PFSK-1 (cell line): ENCODE results near the gene PTGDR2.

ENCODE experiments used
- FOXP2 ChIP-seq: optimal IDR thresholded peaks from 2 replicates; pipeline ENCODE3; 2011; ENCODE audit warnings: borderline replicate concordance, control low read depth, inconsistent platforms; ENCODE audit not compliant: insufficient read depth; ENCODE audit errors: extremely low read length, extremely low read depth
- POLR2AphosphoS5 ChIP-seq: IDR thresholded peaks from 2 replicates; pipeline ENCODE4 v1.6.1; 2012; ENCODE audit warnings: low read depth, mild to moderate bottlenecking, control low read depth, low read length, moderate library complexity
- SIN3A ChIP-seq: IDR thresholded peaks from 2 replicates; pipeline ENCODE4 v1.6.1; 2012; ENCODE audit warnings: mild to moderate bottlenecking, low read length, moderate library complexity, borderline replicate concordance; ENCODE audit not compliant: insufficient read depth
- TAF1 ChIP-seq: IDR thresholded peaks from 2 replicates; pipeline ENCODE4 v1.6.1; 2012; ENCODE audit warnings: low read length, control low read depth, borderline replicate concordance; ENCODE audit not compliant: insufficient read depth
- TF ChIP-seq, protein P1 (sequence below), 2 experiments: IDR thresholded peaks; 2 replicates each; pipeline versions ENCODE4 v1.6.1 to v1.8.0; 2011 to 2012; ENCODE audit warnings: low read depth in 2 of 2, low read length in 2 of 2, control low read depth in 1 of 2, inconsistent platforms in 1 of 2, mild to moderate bottlenecking in 1 of 2, moderate library complexity in 1 of 2; ENCODE audit not compliant: insufficient read depth in 1 of 2

PTGDR2 gene

DNA sequence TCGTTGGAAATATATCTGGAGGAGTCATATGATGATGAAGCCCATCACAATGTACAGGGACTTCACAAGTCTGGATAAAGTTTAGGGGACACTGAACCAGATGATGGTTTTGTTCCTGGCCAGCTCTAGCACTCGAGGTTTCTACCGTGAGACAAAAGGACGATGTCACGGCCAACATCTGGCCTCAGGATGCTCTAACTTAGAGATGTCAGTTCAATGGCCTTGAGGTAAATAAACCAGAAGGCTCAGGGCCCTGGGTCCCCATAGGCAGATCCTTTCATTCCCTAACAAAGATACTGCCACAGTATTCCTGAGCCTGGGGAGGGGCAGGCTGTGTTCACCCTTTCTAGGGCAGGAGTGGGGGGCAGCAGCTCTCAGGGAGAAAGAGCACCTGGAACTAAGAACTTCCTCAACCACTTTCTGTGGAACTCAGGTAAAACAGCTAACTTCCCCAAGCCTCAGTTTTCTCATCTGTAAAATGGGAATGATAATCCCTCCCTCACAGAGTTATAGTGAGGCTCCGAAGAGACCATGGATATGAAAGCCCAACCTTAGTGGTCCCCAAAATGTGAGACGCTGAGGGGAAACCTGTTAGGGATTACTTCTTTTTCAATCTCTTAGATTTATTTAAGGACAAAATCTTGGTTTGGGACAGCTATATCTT lies 52.3 kb downstream of the PTGDR2 start:
- TF ChIP-seq, protein P1, sequence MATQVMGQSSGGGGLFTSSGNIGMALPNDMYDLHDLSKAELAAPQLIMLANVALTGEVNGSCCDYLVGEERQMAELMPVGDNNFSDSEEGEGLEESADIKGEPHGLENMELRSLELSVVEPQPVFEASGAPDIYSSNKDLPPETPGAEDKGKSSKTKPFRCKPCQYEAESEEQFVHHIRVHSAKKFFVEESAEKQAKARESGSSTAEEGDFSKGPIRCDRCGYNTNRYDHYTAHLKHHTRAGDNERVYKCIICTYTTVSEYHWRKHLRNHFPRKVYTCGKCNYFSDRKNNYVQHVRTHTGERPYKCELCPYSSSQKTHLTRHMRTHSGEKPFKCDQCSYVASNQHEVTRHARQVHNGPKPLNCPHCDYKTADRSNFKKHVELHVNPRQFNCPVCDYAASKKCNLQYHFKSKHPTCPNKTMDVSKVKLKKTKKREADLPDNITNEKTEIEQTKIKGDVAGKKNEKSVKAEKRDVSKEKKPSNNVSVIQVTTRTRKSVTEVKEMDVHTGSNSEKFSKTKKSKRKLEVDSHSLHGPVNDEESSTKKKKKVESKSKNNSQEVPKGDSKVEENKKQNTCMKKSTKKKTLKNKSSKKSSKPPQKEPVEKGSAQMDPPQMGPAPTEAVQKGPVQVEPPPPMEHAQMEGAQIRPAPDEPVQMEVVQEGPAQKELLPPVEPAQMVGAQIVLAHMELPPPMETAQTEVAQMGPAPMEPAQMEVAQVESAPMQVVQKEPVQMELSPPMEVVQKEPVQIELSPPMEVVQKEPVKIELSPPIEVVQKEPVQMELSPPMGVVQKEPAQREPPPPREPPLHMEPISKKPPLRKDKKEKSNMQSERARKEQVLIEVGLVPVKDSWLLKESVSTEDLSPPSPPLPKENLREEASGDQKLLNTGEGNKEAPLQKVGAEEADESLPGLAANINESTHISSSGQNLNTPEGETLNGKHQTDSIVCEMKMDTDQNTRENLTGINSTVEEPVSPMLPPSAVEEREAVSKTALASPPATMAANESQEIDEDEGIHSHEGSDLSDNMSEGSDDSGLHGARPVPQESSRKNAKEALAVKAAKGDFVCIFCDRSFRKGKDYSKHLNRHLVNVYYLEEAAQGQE (IDR thresholded peaks at IDR 0.05; ENCODE audit: insufficient read depth in 1 of 2, low read depth in 2 of 2, low read length in 2 of 2): no peak
- TF ChIP-seq POLR2AphosphoS5 (no peak), SIN3A (no peak), TAF1 (no peak), FOXP2 (no peak)

DNA sequence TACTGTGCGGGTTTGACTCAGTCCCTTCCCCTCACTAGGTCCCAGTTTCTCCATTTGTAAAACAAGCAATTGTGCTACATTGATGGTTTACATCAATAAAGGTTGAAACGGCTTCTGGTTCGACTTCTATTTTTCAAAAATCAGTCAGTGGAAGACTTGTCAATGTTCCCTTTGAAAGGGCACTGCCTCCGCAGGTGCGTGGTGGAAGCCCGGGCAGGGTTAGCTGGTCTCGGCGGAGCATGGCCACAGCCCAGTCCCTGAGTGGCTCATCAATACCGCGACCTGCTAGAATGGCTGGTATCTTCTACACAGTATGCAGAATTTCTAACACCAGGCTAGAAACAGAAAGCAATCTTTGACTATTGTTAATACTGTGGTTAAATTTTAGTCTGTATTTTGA lies 54.6 kb downstream of the PTGDR2 start:
- no peak for TF ChIP-seq TAF1
- TF ChIP-seq, protein P1 (IDR thresholded peaks at IDR 0.05; ENCODE audit: insufficient read depth in 1 of 2, low read depth in 2 of 2, low read length in 2 of 2): no peak
- no peak for TF ChIP-seq SIN3A
- no peak for TF ChIP-seq POLR2AphosphoS5
- TF ChIP-seq FOXP2: no peak
